D721Med (cell line): Measurements from ENCODE around the gene PRLHR.

Source experiments
- DNase-seq: peaks from one replicate; pipeline ENCODE4 v3.0.0; 2011; ENCODE audit warnings: low spot score; ENCODE audit not compliant: insufficient read length
- FAIRE-seq: peaks from 2 replicates; lab custom pipeline; 2011; peaks lifted over from hg19 to GRCh38; lab: Jason Lieb, UNC
- CTCF ChIP-seq: IDR thresholded peaks from 2 replicates; pipeline ENCODE4 v1.5.1; 2012; ENCODE audit warnings: mild to moderate bottlenecking, control low read depth; ENCODE audit not compliant: insufficient read depth; ENCODE audit errors: missing control alignments

Gene PRLHR

GRCh38 chr10:118583611-118584010 lies 11.8 kb downstream of the PRLHR start:
- no peak for DNase-seq
- no peak for TF ChIP-seq CTCF
- FAIRE-seq: no peak

GRCh38 chr10:118582511-118582910 lies 12.9 kb downstream of the PRLHR start:
- TF ChIP-seq CTCF: no peak
- FAIRE-seq (no peak), DNase-seq (no peak)

- no peak for FAIRE-seq
- no peak for TF ChIP-seq CTCF
Measured at GRCh38 chr10:118581340-118581739, 14.1 kb downstream of the PRLHR start.

GRCh38 chr10:118580702-118581101 lies 14.7 kb downstream of the PRLHR start:
- no peak for FAIRE-seq
- DNase-seq: no peak
- no peak for TF ChIP-seq CTCF

More at GRCh38 chr10:118581340-118581739, 14.1 kb downstream of the PRLHR start:
- no peak for DNase-seq

GRCh38 chr10:118573512-118573911 lies 21.9 kb downstream of the PRLHR start:
- no peak for TF ChIP-seq CTCF
- no peak for DNase-seq
- FAIRE-seq: no peak

GRCh38 chr10:118572256-118573041 lies 23.0 kb downstream of the PRLHR start:
- DNase-seq (no peak), FAIRE-seq (no peak)
- TF ChIP-seq CTCF: no peak

- DNase-seq (no peak), FAIRE-seq (no peak)
- TF ChIP-seq CTCF: no peak
Measured at GRCh38 chr10:118571123-118571522, 24.3 kb downstream of the PRLHR start.
